Breast epithelium (tissue), 3 donors: ENCODE data around the gene SHROOM3.

Experiments
- CTCF ChIP-seq, 3 donors: fragments of 450-650 bp; IDR thresholded peaks; one replicate each; pipeline ENCODE4 v1.5.1; 2016 to 2017; ENCODE audit warnings: antibody characterized with exemption in 3 of 3, mild to moderate bottlenecking in 3 of 3, moderate library complexity in 3 of 3
- POLR2A ChIP-seq: fragments of 450-650 bp; IDR thresholded peaks from one replicate; pipeline ENCODE4 v1.6.1; 2016; ENCODE audit warnings: antibody characterized with exemption, mild to moderate bottlenecking, moderate library complexity

GRCh38 chr4:76434901-76435527, at the start of gene SHROOM3:
- TF ChIP-seq CTCF (IDR thresholded peaks at IDR 0.05) = no peak
- TF ChIP-seq POLR2A = no peak
